Measurements from ENCODE around the gene RRP1. TPM values are rescaled to one million over a fixed set of nuclear protein-coding genes. Genes with fewer than 3 reads are reported as not detected.

The RRP1 gene
- total RNA-seq, 1 donor from 2014 or later: 18.2 TPM

GRCh38 chr21:43849532-43850299, 60.3 kb downstream of the RRP1 start:
- intact Hi-C loops (cut with DNase I): no loop called here
- no peak for TF ChIP-seq POLR2A (IDR thresholded peaks at IDR 0.05)
- TF ChIP-seq CTCF (IDR thresholded peaks at IDR 0.05): no peak
- TF ChIP-seq POLR2AphosphoS5 (IDR thresholded peaks at IDR 0.05; ENCODE audit: insufficient read depth in 1 of 2, low read depth in 1 of 2): peak in 1 of 2 donors; percentile 27
- Histone ChIP-seq H3K27me3 (no peaks in the 10 kb centered on the region), H3K36me3 (no peaks in the 10 kb centered on the region), H3K4me3 (no peak overlapping the region), H3K27ac (no peak overlapping the region), H3K9me3 (no peaks in the 10 kb centered on the region), H3K4me1 (no peaks in the 10 kb centered on the region)
- DNase-seq (ENCODE audit: extremely low spot score in 2 of 2): no peak

GRCh38 chr21:43850728-43851295, 61.4 kb downstream of the RRP1 start:
- Histone ChIP-seq H3K9me3 (no peaks in the 10 kb centered on the region), H3K27ac (no peak overlapping the region), H3K4me1 (no peaks in the 10 kb centered on the region), H3K4me3 (no peak overlapping the region), H3K27me3 (no peaks in the 10 kb centered on the region), H3K36me3 (no peaks in the 10 kb centered on the region)
- DNase-seq (ENCODE audit: extremely low spot score in 2 of 2): no peak
- no peak for TF ChIP-seq CTCF (IDR thresholded peaks at IDR 0.05)
- no peak for TF ChIP-seq POLR2A (IDR thresholded peaks at IDR 0.05)
- no peak for TF ChIP-seq POLR2AphosphoS5 (IDR thresholded peaks at IDR 0.05; ENCODE audit: insufficient read depth in 1 of 2, low read depth in 1 of 2)
- intact Hi-C loops (cut with DNase I): no loop called here

GRCh38 chr21:43851593-43851992, 62.2 kb downstream of the RRP1 start:
- Histone ChIP-seq H3K4me1 (no peaks in the 10 kb centered on the region), H3K4me3 (no peak overlapping the region), H3K27ac (no peak overlapping the region), H3K9me3 (no peaks in the 10 kb centered on the region), H3K27me3 (no peaks in the 10 kb centered on the region), H3K36me3 (no peaks in the 10 kb centered on the region)
- TF ChIP-seq POLR2A (IDR thresholded peaks at IDR 0.05): no peak
- no peak for TF ChIP-seq CTCF (IDR thresholded peaks at IDR 0.05)
- no peak for TF ChIP-seq POLR2AphosphoS5 (IDR thresholded peaks at IDR 0.05; ENCODE audit: insufficient read depth in 1 of 2, low read depth in 1 of 2)
- DNase-seq (ENCODE audit: extremely low spot score in 2 of 2): no peak
- intact Hi-C loops (cut with DNase I): no loop called here

GRCh38 chr21:43853851-43854772, 64.7 kb downstream of the RRP1 start:
- H3K27me3 ChIP-seq: no peaks in the 10 kb centered on the region
- H3K4me3 ChIP-seq: no peak overlapping the region
- H3K9me3 ChIP-seq: no peaks in the 10 kb centered on the region
- no peaks in the 10 kb centered on the region for H3K4me1 ChIP-seq
- no peak for DNase-seq (ENCODE audit: extremely low spot score in 2 of 2)
- no peak overlapping the region for H3K27ac ChIP-seq
- H3K36me3 ChIP-seq: no peaks in the 10 kb centered on the region
- intact Hi-C loops (cut with DNase I): no loop called here
- TF ChIP-seq POLR2AphosphoS5 (IDR thresholded peaks at IDR 0.05; ENCODE audit: insufficient read depth in 1 of 2, low read depth in 1 of 2) (no peak), CTCF (IDR thresholded peaks at IDR 0.05) (no peak), POLR2A (IDR thresholded peaks at IDR 0.05) (no peak)

Small RNA genes lying within 50 kb of the gene (small RNA-seq; reads per million reads assigned to genes)
- gene AP001052.1: not detected

Other genes with a start within 250 kb of the RRP1 start
- 2.7 TPM for gene HSF2BP, start 130.1 kb upstream of the RRP1 start, total RNA-seq
- gene RRP1B, start 130.0 kb upstream of the RRP1 start, total RNA-seq: 18.9 TPM
- 58.7 TPM for gene PDXK, start 70.4 kb upstream of the RRP1 start, total RNA-seq
- gene CSTB, start 13.3 kb upstream of the RRP1 start, total RNA-seq: 173 TPM
- gene AGPAT3, start 75.6 kb downstream of the RRP1 start, total RNA-seq: 34.4 TPM
- 22.6 TPM for gene TRAPPC10, start 222.7 kb downstream of the RRP1 start, total RNA-seq

Data from vagina (tissue), 2 donors.